Activated CD4-positive, alpha-beta memory T cell treated with anti-CD3 and anti-CD28 coated beads for 36 hours (primary cell): ENCODE data around the gene MRPL2. TPM values are rescaled to one million over a fixed set of nuclear protein-coding genes. Genes with fewer than 3 reads are reported as not detected.

Source experiments
- CTCF ChIA-PET: fragments of 350-600 bp; sonication (Branson Sonifier 250); formaldehyde crosslinking; loops from one replicate; lab custom pipeline; 2021; ENCODE audit warnings: antibody characterized with exemption, inconsistent platforms; lab: Charles Lee
- POLR2A ChIA-PET: fragments of 350-600 bp; sonication (Branson Sonifier 250); formaldehyde crosslinking; loops from one replicate; lab custom pipeline; 2021; ENCODE audit warnings: antibody characterized with exemption; lab: Charles Lee
- DNase-seq: peaks from one replicate; pipeline ENCODE4 v3.0.0-alpha.2; 2020
- H3K27ac Mint-ChIP-seq: one replicate; pipeline ENCODE4 v1.8.0; 2021; ENCODE audit warnings: mixed read lengths
- H3K27me3 Mint-ChIP-seq: one replicate; pipeline ENCODE4 v1.8.0; 2021; ENCODE audit warnings: mixed read lengths
- H3K36me3 Mint-ChIP-seq: one replicate; pipeline ENCODE4 v1.8.0; 2021; ENCODE audit warnings: mixed read lengths
- H3K4me1 Mint-ChIP-seq: one replicate; pipeline ENCODE4 v1.8.0; 2021; ENCODE audit warnings: low read depth, mixed read lengths
- H3K4me3 Mint-ChIP-seq: one replicate; pipeline ENCODE4 v1.8.0; 2021; ENCODE audit warnings: mild to moderate bottlenecking, mixed read lengths
- H3K9me3 Mint-ChIP-seq: one replicate; pipeline ENCODE4 v1.8.0; 2021; ENCODE audit warnings: mixed read lengths
- intact Hi-C: fragments of 100-400 bp; cut with micrococcal nuclease; formaldehyde crosslinking; loops from one replicate; pipeline ENCODE4 v1.15.1; 2023
- total RNA-seq, 2 experiments: library from RNA; stranded (reverse); gene quantifications; one replicate each; pipeline ENCODE4 v1.2.3, GENCODE V29; 2021

MRPL2 gene
- total RNA-seq, 2 experiments from 2014 or later: 91.0 to 95.4 TPM

DNA sequence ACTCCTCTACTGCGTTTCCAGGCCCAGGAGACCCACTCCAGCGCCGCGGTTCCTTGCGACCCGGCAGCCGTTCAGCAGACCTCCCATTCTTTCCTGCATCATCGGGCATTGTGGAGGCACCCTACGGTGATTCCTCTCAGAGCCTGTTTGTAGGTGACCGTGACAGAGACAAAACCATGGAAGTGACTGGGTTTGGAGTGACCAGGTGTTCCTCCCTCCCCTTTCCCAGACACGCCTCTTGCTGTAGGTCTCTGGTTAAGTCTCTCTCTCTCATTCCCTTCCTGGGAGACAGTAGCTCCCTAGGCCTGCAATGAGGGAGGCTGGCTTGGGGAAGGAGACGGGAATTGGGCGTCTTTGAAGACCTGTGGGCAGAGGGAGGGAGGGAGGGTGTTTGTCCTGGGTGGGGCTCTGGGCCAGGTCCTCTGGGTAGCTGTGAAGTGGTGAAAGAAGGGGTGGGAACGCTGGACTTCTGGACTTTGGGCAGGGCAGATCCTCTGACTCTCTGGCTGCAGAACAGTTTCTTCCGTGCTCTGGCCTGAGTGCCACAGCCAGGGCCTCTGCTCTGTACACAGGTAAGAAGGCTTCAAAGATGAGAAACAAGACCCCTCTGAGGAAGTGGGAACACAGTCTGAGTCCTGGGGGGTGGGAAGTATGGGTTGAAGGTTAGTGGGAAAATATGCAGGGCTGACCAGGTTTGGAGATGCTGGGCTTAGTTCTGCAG is 960 bp upstream of the MRPL2 start:
- Mint-ChIP-seq H3K36me3 (peaks cover 13% of the 10 kb centered on the region), H3K27ac (peak overlapping the region; percentile 95), H3K27me3 (no peaks in the 10 kb centered on the region), H3K4me1 (peaks cover 29% of the 10 kb centered on the region), H3K4me3 (peak overlapping the region; percentile 89), H3K9me3 (no peaks in the 10 kb centered on the region)
- intact Hi-C loops: no loop called here
- DNase-seq: no peak
- CTCF ChIA-PET: interaction anchor here (0.9 to 2.0 kb wide), 6 partner anchors 9 to 130 kb away, joined by 3 to 10 read pairs (median 4); partner anchors contain the start of gene PEX6
- POLR2A ChIA-PET: interaction anchor here (1.5 to 1.8 kb wide), 2 partner anchors 46 to 130 kb away, joined by 6 to 10 read pairs; partner anchors contain the start of genes CNPY3, KLHDC3 and MEA1

DNA sequence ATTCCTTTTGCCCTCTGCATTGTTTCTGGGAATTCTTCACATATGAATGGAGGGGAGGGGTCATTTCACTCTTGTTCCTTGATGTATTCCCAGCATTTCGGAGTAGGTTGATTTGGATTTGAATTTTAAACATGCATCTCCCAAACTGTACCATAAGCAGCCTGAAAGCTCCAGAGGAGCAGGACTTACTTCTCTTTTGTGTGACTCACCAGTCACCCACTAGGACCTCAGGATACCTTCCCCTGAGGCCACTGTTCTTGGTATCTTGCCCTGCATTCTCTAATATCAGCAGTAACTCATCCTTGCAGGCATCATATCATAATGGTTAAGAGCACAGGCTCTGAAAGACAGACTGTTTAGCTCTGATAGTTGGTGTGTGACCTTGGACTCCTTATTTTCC is 703 bp downstream of the MRPL2 start:
- peak overlapping the region; percentile 95 for H3K27ac Mint-ChIP-seq
- no peak for DNase-seq
- H3K36me3 Mint-ChIP-seq: peaks cover 18% of the 10 kb centered on the region
- no peaks in the 10 kb centered on the region for H3K27me3 Mint-ChIP-seq
- no peaks in the 10 kb centered on the region for H3K9me3 Mint-ChIP-seq
- H3K4me3 Mint-ChIP-seq: peak overlapping the region; percentile 89
- POLR2A ChIA-PET: interaction anchor here (0.8 to 1.8 kb wide), 6 partner anchors 38 to 312 kb away, joined by 3 to 10 read pairs (median 4); partner anchors contain the start of genes CNPY3, KLHDC3, MEA1 and PPP2R5D
- CTCF ChIA-PET: interaction anchor here (1.1 to 2.0 kb wide), 3 partner anchors 49 to 157 kb away, joined by 3 to 9 read pairs (median 5); no protein-coding TSS in a partner anchor
- peaks cover 37% of the 10 kb centered on the region for H3K4me1 Mint-ChIP-seq
- intact Hi-C loops: loop anchor here (2.0 to 10.0 kb wide), 3 partner anchors 80 to 284 kb away; partner anchors contain the start of gene PEX6

DNA sequence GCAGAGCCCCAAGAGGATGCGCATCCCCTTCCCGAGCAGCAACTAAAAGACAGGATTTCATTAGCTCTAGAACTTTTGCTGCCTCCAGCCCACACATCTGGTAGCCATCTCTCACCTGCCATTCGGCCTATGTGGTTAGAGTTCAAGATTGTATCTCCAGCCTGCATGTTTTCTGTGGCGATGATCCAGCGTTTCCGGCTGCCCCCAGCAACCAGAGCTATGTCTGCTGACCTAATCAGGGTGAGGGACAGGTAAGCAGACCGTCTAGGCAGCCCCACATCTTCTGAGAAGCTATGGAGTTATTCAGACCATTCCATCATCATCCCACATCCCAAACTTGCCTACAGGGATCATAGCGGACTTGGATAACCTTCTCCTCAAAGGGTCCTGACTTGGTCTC is 3.3 kb downstream of the MRPL2 start:
- POLR2A ChIA-PET: interaction anchor here (1.8 kb wide), 1 partner anchor 126 kb away, joined by 5 read pairs; the partner anchor contains the start of gene CNPY3
- Mint-ChIP-seq H3K4me3 (no peak overlapping the region), H3K4me1 (peaks cover 54% of the 10 kb centered on the region), H3K27ac (no peak overlapping the region), H3K36me3 (peaks cover 28% of the 10 kb centered on the region), H3K27me3 (no peaks in the 10 kb centered on the region), H3K9me3 (no peaks in the 10 kb centered on the region)
- no peak for DNase-seq
- intact Hi-C loops: loop anchor here (5.0 to 10.0 kb wide), 2 partner anchors 86 to 281 kb away; no protein-coding TSS in a partner anchor
- CTCF ChIA-PET: no interaction called here

DNA sequence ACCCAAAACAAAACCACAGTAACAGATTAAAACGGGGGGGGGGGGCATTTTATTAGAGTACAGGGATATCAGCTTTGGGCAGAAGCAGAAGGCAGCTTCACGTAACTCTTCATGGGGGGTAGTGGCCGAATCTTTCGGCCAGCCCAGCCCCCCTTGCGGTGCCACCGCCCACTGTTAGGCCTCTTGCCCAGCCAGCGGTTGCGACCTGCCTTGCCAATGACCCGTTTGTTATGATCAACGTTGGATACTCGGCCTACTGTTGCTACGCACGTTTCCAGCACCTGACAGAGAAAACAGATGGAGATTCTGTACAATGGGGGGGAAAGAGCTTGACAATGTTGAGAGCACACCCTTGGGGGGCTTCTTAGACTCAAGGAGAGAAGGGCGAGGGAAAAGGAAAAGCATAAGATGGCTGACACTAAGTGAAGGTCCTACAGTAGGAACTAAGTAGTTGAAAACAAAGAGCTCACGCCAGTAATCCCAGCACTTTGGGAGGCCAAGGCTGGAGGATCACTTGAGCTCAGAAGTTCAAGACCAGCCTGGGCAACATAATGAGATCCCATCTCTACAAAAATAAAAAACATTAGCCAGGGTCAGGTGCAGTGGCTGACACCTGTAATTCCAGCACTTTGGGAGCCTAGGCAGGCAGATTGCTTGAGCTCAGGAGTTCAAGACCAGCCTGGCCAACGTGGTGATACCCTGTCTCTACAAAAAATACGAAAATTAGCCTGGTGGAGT is 4.9 kb downstream of the MRPL2 start:
- POLR2A ChIA-PET: interaction anchor here (0.9 to 2.0 kb wide), 7 partner anchors 15 to 125 kb away, joined by 3 to 11 read pairs (median 4); partner anchors contain the start of genes CNPY3, KLHDC3, MEA1 and RRP36
- intact Hi-C loops: loop anchor here (10.0 kb wide), 1 partner anchor 280 kb away; no protein-coding TSS in a partner anchor
- H3K27me3 Mint-ChIP-seq: no peaks in the 10 kb centered on the region
- peak overlapping the region; percentile 98 for H3K4me3 Mint-ChIP-seq
- CTCF ChIA-PET: interaction anchor here (0.7 to 1.2 kb wide), 5 partner anchors 22 to 175 kb away, joined by 3 to 5 read pairs (median 4); partner anchors contain the start of gene DNPH1
- DNase-seq: no peak
- H3K27ac Mint-ChIP-seq: peak overlapping the region; percentile 95
- peaks cover 41% of the 10 kb centered on the region for H3K36me3 Mint-ChIP-seq
- peaks cover 46% of the 10 kb centered on the region for H3K4me1 Mint-ChIP-seq
- no peaks in the 10 kb centered on the region for H3K9me3 Mint-ChIP-seq

DNA sequence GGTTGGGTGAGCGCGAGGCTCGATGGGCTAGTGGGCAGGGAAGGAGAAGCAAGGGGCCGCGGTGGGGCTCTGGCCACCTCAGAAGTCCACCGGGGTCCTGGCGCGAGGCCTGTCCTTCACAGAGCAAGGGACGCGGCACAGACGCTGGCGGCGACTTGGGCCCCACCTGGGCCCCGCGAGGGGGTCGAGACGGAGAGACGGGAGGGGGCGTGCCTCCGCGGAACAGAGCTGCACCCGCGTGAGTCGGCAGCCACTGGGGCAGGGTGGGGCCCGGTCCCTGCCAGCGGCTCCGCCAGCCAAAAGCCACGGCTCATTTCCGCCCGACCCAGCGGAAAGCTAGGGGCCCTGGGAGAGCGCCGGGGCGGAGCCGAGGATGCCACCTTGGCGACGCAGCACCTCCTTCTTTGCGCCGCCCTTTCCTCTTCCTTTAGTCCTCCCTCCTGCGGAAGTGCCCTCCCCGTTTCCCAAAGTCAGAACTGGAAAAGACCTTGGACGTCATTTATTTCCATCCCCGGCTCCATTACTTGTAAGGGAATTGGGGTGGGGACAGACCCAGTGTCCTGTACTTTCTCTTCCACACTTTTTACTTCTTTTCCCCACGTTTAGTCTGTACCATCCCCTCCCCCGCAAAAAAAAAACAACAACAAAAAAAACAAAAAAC is 5.6 kb downstream of the MRPL2 start, which contains the start of gene CUL7:
Gene CUL7 (minus strand): TSS at position 307 of the 661 bp plus-strand sequence. CDS start 1,063 bp downstream, outside the sequence.
- Mint-ChIP-seq H3K27ac (peak within 1 kb of the TSS; percentile 95), H3K36me3 (peaks cover 44% of the 10 kb centered on the region), H3K4me3 (peak within 1 kb of the TSS; percentile 98), H3K27me3 (no peaks in the 10 kb centered on the region), H3K4me1 (peaks cover 44% of the 10 kb centered on the region), H3K9me3 (no peaks in the 10 kb centered on the region)
- POLR2A ChIA-PET: interaction anchor here (0.9 to 2.0 kb wide), 6 partner anchors 18 to 121 kb away, joined by 3 to 11 read pairs (median 4); partner anchors contain the start of genes KLHDC3, MEA1 and RRP36
- peak; percentile 96 for DNase-seq
- CTCF ChIA-PET: interaction anchor here (0.7 to 1.0 kb wide), 4 partner anchors 21 to 175 kb away, joined by 3 to 4 read pairs (median 4); partner anchors contain the start of gene DNPH1
- intact Hi-C loops: loop anchor here (1.0 to 10.0 kb wide), 5 partner anchors 39 to 279 kb away; partner anchors contain the start of genes CNPY3, KLHDC3, PEX6 and PPP2R5D

DNA sequence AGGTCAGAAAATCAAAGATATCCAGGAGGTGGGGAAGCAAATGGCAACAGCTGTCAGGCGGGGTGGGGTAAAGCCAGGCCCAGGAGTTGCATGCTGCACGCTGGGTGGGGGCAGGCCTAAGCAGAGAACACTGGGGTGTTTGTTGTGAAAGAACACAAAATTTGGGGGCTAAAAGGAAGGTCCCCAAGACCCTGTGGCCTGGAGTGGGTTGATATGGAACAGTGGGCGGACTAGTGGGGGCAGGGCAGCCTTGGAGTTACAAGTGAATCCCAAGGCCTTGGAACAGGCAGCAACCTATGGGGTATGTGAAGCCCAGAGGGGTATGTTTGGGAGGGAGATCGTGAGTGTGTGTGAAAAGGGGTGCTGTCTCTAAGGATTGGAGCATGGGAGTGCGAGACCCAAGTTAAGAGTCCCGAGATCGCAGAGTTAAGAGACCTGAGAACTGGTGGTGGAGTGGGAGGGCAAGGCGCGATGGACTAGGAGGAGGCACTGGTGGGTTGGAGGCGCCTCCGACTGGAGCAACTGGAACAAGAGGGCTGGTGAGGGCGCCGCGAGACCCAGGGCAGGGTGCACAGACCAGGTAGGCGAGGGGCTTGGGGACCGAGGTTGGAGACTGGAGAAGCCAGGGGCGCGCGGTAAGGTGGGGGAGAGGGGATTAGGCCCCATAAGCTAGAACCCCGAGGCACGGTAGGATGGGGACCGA is 6.2 kb downstream of the MRPL2 start:
- intact Hi-C loops: loop anchor here (1.0 to 10.0 kb wide), 5 partner anchors 39 to 278 kb away; partner anchors contain the start of genes CNPY3, KLHDC3, PEX6 and PPP2R5D
- Mint-ChIP-seq H3K9me3 (no peaks in the 10 kb centered on the region), H3K4me3 (peak overlapping the region; percentile 98), H3K4me1 (peaks cover 37% of the 10 kb centered on the region), H3K36me3 (peaks cover 44% of the 10 kb centered on the region), H3K27ac (peak overlapping the region; percentile 95), H3K27me3 (no peaks in the 10 kb centered on the region)
- ChIA-PET POLR2A (interaction anchor here (0.9 to 2.0 kb wide), 5 partner anchors 24 to 122 kb away, joined by 3 to 11 read pairs (median 4); partner anchors contain the start of genes KLHDC3, MEA1 and RRP36), CTCF (interaction anchor here (0.9 to 1.5 kb wide), 3 partner anchors 21 to 176 kb away, joined by 3 to 6 read pairs (median 4); partner anchors contain the start of gene DNPH1)
- DNase-seq: peak; percentile 44

DNA sequence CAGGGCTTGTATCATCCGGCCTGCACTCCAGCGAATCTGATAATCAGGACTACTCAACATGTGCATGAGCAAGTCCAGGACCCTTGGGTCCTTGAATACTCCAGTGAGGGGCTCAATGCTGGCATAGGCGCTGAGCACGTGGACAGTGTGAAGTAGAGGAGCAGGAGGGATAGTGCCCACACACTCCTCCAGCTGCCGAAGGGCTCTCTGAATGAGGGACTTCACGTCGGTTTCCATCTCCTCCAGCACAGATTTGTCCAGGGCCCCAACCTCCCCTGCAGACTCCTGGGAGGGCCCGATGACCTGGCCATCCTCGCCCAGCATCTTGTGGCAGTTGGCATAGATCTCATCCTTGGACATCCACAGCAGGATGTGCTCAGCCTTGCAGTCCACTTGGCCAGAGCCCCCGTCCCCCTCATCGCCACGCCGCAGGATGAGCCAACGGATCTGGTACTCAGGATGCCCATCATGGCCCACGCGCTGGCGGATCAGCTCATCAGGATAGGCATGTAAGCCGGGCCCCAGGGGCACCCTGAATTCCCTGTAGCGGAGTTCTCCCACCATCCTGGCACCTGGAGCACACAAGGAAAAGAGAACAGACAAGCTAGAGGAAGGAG is 6.9 kb downstream of the MRPL2 start:
- ChIA-PET POLR2A (interaction anchor here (2.0 kb wide), 1 partner anchor 31 kb away, joined by 8 read pairs; the partner anchor contains the start of gene RRP36), CTCF (interaction anchor here (1.5 kb wide), 1 partner anchor 91 kb away, joined by 6 read pairs; no protein-coding TSS in a partner anchor)
- Mint-ChIP-seq H3K4me1 (peaks cover 32% of the 10 kb centered on the region), H3K27ac (peak overlapping the region; percentile 95), H3K9me3 (no peaks in the 10 kb centered on the region), H3K36me3 (peaks cover 46% of the 10 kb centered on the region), H3K4me3 (peak overlapping the region; percentile 98), H3K27me3 (no peaks in the 10 kb centered on the region)
- DNase-seq: no peak
- intact Hi-C loops: loop anchor here (2.0 to 10.0 kb wide), 2 partner anchors 68 to 278 kb away; partner anchors contain the start of gene PPP2R5D

DNA sequence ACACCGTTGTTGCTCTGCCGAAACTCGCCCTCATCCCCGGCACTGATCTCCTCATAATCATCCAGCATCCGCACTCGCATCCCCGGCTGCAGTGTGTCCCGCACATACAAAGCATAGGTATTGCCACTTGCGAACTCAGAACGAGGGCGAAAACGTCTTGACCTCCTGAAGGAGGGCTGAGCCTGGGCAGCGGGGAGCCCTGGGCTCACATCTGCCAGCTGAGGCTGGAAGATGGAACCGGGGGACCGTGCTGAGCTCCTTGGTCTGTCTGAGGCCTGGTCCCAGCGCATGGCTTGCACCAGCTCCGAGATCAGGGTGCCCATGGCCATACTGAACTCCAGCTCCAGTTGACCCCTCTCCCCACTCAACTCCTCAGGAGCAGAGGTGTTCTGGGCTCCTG is 8.3 kb downstream of the MRPL2 start:
- H3K27ac Mint-ChIP-seq: no peak overlapping the region
- peaks cover 45% of the 10 kb centered on the region for H3K36me3 Mint-ChIP-seq
- H3K27me3 Mint-ChIP-seq: no peaks in the 10 kb centered on the region
- intact Hi-C loops: loop anchor here (10.0 kb wide), 1 partner anchor 276 kb away; no protein-coding TSS in a partner anchor
- H3K4me3 Mint-ChIP-seq: no peak overlapping the region
- H3K4me1 Mint-ChIP-seq: peaks cover 32% of the 10 kb centered on the region
- no peak for DNase-seq
- no peaks in the 10 kb centered on the region for H3K9me3 Mint-ChIP-seq
- CTCF ChIA-PET: no interaction called here
- POLR2A ChIA-PET: interaction anchor here (0.5 to 0.9 kb wide), 2 partner anchors 8 to 420 kb away, joined by 3 read pairs; partner anchors contain the start of genes KLC4 and MRPL2

DNA sequence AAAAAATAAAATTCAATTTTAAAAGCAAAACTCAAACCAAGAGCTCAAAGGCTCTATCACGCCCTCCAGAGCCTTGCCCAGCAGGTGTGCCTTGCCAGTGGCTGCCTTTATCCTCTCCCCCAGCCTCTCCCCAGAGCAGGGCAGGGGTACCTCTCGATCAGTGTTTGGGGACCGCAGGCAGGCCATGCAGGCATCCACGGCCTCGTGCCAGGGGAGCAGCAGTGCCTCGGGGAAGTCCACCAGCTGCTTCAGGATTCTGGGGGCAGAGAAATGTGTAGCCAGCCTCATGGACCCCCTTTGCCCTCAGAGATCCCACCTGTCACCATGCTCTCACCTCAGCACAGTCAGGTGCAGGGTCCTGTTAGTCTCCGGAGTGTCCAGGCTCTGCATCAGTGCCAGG is 11.2 kb downstream of the MRPL2 start:
- Mint-ChIP-seq H3K27me3 (no peaks in the 10 kb centered on the region), H3K36me3 (peaks cover 43% of the 10 kb centered on the region), H3K27ac (no peak overlapping the region), H3K4me3 (no peak overlapping the region), H3K4me1 (peaks cover 22% of the 10 kb centered on the region), H3K9me3 (no peaks in the 10 kb centered on the region)
- CTCF ChIA-PET: interaction anchor here (1.2 kb wide), 1 partner anchor 96 kb away, joined by 3 read pairs; no protein-coding TSS in a partner anchor
- DNase-seq: no peak
- intact Hi-C loops: no loop called here
- POLR2A ChIA-PET: no interaction called here
